ENCODE measurements around the gene SLC7A6. TPM values are rescaled to one million over a fixed set of nuclear protein-coding genes. Genes with fewer than 3 reads are reported as not detected.

The SLC7A6 gene
- total and polyA plus RNA-seq, 2 of the 13 experiments (the other 11 are each of a cell fraction or from before 2014, with no cell fraction given) = 35.8 to 70.8 TPM

DNA sequence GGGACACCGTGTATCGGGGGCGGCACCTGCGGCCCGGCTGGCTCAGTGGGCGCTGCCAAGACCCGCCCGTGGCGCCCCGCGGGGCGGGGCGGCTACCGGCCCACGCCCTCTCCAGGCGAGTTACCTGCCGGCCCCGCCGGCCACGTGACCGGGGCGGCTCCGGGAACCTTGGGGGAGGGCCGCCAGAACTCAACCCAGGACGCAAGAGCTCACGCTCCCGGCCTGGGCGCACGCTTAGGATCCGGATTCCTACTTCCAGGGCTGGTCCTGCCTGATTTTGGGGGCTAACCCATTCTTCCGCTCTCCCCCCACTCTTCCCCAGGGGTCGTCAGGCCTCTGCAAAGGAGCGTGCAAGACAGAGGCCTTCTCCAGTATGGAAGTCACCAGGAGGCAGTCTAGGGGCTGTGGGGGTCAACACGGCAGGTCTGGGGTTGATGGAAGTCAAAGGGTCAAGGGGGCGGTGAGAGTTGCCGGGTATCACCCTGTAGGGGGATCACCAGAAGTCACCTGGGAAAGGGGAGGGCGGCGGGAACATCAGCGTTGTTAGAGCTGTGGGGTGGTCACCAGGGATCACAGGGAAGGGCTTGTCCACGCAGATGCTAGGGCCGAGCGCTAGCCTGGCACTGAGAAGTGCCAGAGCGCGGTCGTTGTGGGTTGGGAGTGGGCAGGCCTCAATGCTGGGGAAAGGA is 28.0 kb upstream of the SLC7A6 start (continued):
- TF ChIP-seq PAWR (CRISPR knock-in tag; IDR thresholded peaks at IDR 0.05; ENCODE audit: borderline replicate concordance) = 0 out of 2 replicates have a peak, but pooled peaks have one; percentile 50
- TF ChIP-seq, protein P1, sequence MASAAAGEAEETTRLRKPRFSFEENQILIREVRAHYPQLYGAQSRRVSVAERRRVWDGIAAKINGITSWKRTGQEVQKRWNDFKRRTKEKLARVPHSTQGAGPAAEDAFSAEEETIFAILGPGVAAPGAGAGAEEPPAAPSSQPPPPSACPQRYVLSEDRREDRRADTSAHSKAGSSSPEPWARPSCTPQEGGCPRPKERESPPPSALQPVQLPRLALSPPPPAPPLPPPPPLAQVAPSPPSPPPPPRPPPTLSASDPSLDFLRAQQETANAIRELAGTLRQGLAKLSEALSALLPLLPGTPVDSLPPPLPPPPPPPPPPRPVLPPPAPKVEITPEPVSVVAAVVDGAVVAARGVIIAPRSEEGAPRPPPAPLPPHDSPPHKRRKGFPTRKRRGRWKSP (CRISPR knock-in tag; IDR thresholded peaks at IDR 0.05) = peak; percentile 58; the same call in 1 of the 2 replicates
- TF ChIP-seq ZNF678 (CRISPR knock-in tag; IDR thresholded peaks at IDR 0.05) = no peak
- TF ChIP-seq ZC3H4 (CRISPR knock-in tag; IDR thresholded peaks at IDR 0.05; ENCODE audit: borderline replicate concordance) = peak; percentile 74; the same call in 1 of the 2 replicates
- TF ChIP-seq ZNF318 (CRISPR knock-in tag; IDR thresholded peaks at IDR 0.05) = peak; percentile 25; the same call in 1 of the 2 replicates
- peak; percentile 36; the same call in 1 of the 2 replicates for TF ChIP-seq NFYB (CRISPR knock-in tag; IDR thresholded peaks at IDR 0.05)
- TF ChIP-seq SNRNP70 (IDR thresholded peaks at IDR 0.05; ENCODE audit: low read depth, low read length) = no peak
- no peak for TF ChIP-seq NAIF1 (CRISPR knock-in tag; IDR thresholded peaks at IDR 0.05; ENCODE audit: borderline replicate concordance)
- TF ChIP-seq TAF15 (IDR thresholded peaks at IDR 0.05; ENCODE audit: low read depth, low read length, poor library complexity, severe bottlenecking) = no peak
- TF ChIP-seq ZNF484 (CRISPR knock-in tag; IDR thresholded peaks at IDR 0.05; ENCODE audit: borderline replicate concordance, low read depth) = peak; percentile 80; the same call in 1 of the 2 replicates
- TF ChIP-seq TEF (CRISPR knock-in tag; IDR thresholded peaks at IDR 0.05) = peak; percentile 72; the same call in 1 of the 2 replicates
- peak; percentile 41; the same call in 1 of the 2 replicates for TF ChIP-seq JUND (CRISPR knock-in tag; IDR thresholded peaks at IDR 0.05)
- TF ChIP-seq TP53 (CRISPR knock-in tag; conservative IDR thresholded peaks at IDR 0.05) = peak; percentile 86; the same call in 1 of the 2 replicates
- TF ChIP-seq SKI (IDR thresholded peaks at IDR 0.05; ENCODE audit: partially characterized antibody) = peak; percentile 60
- no peak for TF ChIP-seq HNRNPUL1 (IDR thresholded peaks at IDR 0.05; ENCODE audit: low read depth, low read length)
- 0 out of 2 replicates have a peak, but pooled peaks have one; percentile 15 for TF ChIP-seq ZNF547 (CRISPR knock-in tag; IDR thresholded peaks at IDR 0.05)
- TF ChIP-seq CHCHD3 (CRISPR knock-in tag; IDR thresholded peaks at IDR 0.05) = peak; percentile 59; the same call in 1 of the 2 replicates
- TF ChIP-seq ZFP41 (CRISPR knock-in tag; IDR thresholded peaks at IDR 0.05; ENCODE audit: borderline replicate concordance) = no peak
- TF ChIP-seq NKX3-1 (CRISPR knock-in tag; IDR thresholded peaks at IDR 0.05) = no peak
- TF ChIP-seq KAT8 (CRISPR knock-in tag; IDR thresholded peaks at IDR 0.05) = peak; percentile 41; the same call in 1 of the 2 replicates
